MV-4-11 (cell line): ENCODE results near the gene VAMP8.
"Not testable (repeated sequence)": the region's sequence is repeated elsewhere in the genome, so short reads cannot be mapped to it uniquely, and the experiment has no call there.

Experiments
- DNase-seq: peaks from one replicate; lab custom pipeline; 2025; lab: John Stamatoyannopoulos, UW

VAMP8 gene

GRCh38 chr2:85577386-85578242 is at the start of gene VAMP8:
Gene VAMP8 (plus strand): TSS chr2:85577586. CDS start chr2:85577647, 61 bp downstream.
- DNase-seq: peak; percentile 66

DNA sequence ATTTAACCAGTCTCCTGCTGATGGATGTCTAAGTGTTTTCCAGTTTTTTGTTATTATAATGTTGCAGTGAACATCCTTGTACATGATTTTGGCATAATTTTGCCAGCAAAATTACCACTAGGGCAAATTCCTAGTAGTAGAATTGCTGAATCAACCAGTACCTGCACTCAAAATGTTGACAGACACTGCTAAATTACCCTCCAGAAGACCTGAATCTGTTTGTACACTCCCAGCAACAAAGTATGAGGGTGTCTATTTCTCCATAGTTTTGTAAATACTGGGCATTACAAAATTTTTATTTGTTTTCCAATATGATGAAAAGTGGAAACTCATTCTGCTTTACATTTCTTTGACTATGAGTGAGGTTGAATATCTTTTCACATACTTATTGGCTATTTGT is 49.6 kb upstream of the VAMP8 start:
- DNase-seq: no peak

DNA sequence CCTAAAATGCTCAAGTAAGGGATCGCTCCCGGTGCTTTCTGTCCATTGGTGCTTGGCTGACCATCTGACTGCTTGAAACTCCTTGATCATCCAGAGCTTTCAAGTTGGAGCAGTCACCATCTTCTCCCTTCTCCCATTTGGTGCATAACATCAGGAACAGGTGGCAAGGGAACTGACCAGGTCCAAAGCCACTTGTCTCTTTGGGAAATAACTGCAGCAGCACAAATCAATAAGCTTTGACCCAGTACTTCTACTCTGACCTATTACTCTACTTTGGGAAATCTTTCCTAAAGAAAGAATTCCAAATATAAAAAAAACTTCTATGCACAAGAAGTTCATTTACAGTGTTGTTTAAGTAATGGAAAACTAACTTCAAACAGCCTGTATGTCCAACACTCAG is 49.0 kb upstream of the VAMP8 start:
- no peak for DNase-seq

- DNase-seq: no peak
Observed at GRCh38 chr2:85529809-85530208, 47.6 kb upstream of the VAMP8 start.

GRCh38 chr2:85531589-85531988 is 45.8 kb upstream of the VAMP8 start:
- no peak for DNase-seq

DNA sequence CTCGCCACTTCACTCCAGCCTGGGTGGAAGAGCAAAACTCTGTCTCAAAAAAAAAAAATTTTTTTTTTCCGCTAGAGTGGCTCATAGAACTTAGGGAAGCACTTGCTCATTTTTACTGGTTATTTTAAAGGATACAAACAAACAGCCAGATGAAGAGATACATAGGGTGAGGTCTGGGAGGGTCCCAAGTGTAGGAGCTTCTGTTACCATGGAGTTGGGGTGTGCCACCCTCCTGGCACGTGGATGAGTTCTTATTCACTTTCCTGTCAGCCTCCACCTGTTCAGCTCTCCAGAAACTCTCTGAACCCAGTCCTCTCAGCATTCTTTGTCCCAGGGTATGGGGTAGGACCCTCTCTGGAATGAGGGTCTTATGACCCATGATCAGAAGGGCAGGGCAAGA is 43.3 kb upstream of the VAMP8 start:
- DNase-seq: no peak

GRCh38 chr2:85534881-85535280 is 42.5 kb upstream of the VAMP8 start:
- peak; percentile 64 for DNase-seq

DNA sequence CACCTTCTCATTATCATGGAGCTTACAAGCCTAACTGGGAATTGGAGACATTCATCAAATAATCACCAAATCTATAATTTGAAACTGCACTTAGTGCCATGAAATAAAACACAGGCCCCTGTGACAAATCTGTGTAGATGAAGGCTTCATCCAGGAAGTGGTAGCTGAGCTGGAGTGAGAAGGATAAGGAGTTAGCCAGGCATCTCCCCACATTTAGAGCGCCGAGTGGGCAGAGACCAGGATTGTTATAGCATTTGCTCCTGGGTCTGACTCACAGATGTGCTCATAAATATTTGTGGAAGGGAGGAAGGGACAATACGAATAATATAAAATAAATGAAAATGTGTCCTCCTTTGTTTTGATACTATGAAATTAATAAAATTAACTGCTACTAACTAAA is 40.9 kb upstream of the VAMP8 start:
- no peak for DNase-seq

GRCh38 chr2:85537600-85538506 is 39.5 kb upstream of the VAMP8 start:
- peak; percentile 49 for DNase-seq

DNA sequence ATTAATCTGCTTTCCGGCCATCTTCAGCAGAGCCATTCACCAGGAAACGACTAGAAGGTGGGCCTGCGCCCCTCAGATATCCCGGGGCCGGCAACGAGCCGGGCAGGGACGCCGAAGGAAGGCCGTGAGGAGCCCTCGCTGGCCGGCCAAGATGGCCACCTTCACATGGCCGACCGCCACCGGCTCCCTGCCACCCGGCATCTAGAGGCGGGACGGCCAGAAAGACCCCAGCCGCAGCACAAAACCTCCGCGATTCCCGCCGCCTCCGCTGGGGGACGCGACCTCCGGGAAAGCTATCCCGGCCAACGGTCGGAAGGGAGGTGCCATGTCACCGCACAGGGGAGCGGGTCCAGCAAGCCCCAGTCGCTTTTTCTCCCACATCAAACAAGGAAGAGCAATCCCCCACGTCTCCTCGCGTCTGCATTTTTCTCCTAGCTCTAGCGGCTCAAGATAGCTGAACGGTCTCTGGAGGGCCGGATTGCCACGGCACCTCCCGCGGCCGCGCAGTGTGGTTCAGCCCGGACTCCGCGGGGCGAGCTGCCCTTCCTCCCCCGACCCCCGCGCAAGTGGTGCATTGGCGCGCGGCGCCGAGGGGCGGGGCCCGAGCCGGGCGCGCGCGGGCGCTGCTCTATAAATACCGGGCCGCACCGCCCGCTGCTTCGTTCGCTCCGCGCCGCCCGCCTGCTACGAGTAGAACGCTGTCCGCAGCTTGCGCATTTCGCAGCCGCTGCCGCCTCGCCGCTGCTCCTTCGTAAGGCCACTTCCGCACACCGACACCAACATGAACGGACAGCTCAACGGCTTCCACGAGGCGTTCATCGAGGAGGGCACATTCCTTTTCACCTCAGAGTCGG is 38.7 kb upstream of the VAMP8 start, which contains the start of gene MAT2A:
Gene MAT2A (plus strand): TSS at position 662 of the 854 bp plus-strand sequence. CDS start 120 bp downstream, at position 782.
- DNase-seq: peak; percentile 88

GRCh38 chr2:85539361-85540132 is 37.8 kb upstream of the VAMP8 start:
- peak; percentile 60 for DNase-seq

DNA sequence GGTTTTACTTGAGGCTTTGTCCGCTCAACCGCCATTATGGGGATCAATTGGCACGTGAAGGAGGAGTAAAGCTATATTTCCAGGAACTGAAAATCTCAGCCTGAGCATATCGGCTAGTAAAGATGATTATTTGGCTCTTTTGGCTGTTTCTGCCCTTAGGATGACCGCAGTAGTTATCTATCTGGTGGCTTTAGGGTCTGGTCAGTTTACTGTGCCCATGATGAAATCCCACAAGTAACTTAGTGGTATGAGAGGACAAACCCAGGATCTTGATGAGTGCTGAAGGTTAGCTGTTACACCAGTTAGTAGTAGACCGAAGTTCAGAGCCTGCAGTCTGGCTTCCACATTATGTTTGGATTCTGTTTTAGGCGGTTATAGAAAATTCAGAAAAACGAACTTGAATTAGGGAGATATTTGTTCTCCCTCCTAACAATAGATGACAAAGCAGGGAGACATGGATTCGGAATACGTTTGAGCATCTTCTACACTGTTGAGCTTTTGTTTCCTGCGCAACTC is 37.2 kb upstream of the VAMP8 start:
- peak; percentile 36 for DNase-seq

GRCh38 chr2:85541262-85541661 is 36.1 kb upstream of the VAMP8 start:
- no peak for DNase-seq

DNA sequence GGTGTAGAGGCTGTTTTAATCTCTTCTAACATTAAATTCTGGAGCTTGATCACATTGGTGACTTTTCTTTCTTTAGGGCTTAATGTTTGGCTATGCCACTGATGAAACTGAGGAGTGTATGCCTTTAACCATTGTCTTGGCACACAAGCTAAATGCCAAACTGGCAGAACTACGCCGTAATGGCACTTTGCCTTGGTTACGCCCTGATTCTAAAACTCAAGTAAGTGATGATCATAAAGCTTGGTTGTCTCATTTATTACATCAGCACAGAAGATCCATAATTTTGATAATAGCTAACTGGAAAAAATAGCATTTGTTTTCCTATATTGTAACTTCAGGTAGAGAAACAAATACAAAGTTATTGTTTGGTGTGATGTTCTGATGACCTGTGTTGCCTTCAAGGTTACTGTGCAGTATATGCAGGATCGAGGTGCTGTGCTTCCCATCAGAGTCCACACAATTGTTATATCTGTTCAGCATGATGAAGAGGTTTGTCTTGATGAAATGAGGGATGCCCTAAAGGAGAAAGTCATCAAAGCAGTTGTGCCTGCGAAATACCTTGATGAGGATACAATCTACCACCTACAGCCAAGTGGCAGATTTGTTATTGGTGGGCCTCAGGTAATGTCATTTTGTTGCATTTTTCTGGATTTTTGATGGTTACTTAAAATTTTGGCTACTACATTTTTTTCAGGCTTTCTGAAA is 35.5 kb upstream of the VAMP8 start:
- DNase-seq: no peak

GRCh38 chr2:85542777-85543176 is 34.6 kb upstream of the VAMP8 start:
- DNase-seq: no peak

GRCh38 chr2:85544254-85544691 is 33.1 kb upstream of the VAMP8 start:
- DNase-seq: not testable (repeated sequence)

GRCh38 chr2:85544915-85545779 is 32.2 kb upstream of the VAMP8 start:
- DNase-seq: not testable (repeated sequence)

GRCh38 chr2:85545780-85546240 is 31.6 kb upstream of the VAMP8 start:
- no peak for DNase-seq
